H9 (cell line): ENCODE results near the gene RASA2. TPM values are rescaled to one million over a fixed set of nuclear protein-coding genes. Genes with fewer than 3 reads are reported as not detected.

ENCODE experiments used
- DNase-seq: peaks from one replicate; pipeline ENCODE4 v3.0.0-alpha.2; 2017
- H2AFZ ChIP-seq: one replicate; pipeline ENCODE4 v1.6.1; 2013; ENCODE audit warnings: mild to moderate bottlenecking, low read length, control low read depth, moderate library complexity
- H2AK5ac ChIP-seq: 2 replicates; pipeline ENCODE4 v1.6.1; 2013; ENCODE audit warnings: low read length, control low read depth, mixed read lengths; ENCODE audit not compliant: insufficient read length
- H2BK120ac ChIP-seq: one replicate; pipeline ENCODE4 v1.6.1; 2013; ENCODE audit warnings: low read depth, mild to moderate bottlenecking, low read length, control low read depth, inconsistent platforms; ENCODE audit not compliant: poor library complexity, severe bottlenecking
- H2BK12ac ChIP-seq: 2 replicates; pipeline ENCODE4 v1.6.1; 2013; ENCODE audit warnings: low read length, control low read depth, mixed read lengths, low read depth; ENCODE audit not compliant: insufficient read length
- H2BK15ac ChIP-seq: 2 replicates; pipeline ENCODE4 v1.6.1; 2013; ENCODE audit warnings: low read depth, low read length, control low read depth
- H2BK20ac ChIP-seq: one replicate; pipeline ENCODE4 v1.6.1; 2013; ENCODE audit warnings: low read depth, mild to moderate bottlenecking, low read length, control low read depth, inconsistent platforms; ENCODE audit not compliant: poor library complexity, severe bottlenecking
- H2BK5ac ChIP-seq: 2 replicates; pipeline ENCODE4 v1.6.1; 2013; ENCODE audit warnings: low read length, control low read depth, mixed read lengths; ENCODE audit not compliant: insufficient read length
- H3K14ac ChIP-seq: 2 replicates; pipeline ENCODE4 v1.6.1; 2013; ENCODE audit warnings: low read length, control low read depth; ENCODE audit not compliant: insufficient read depth
- H3K18ac ChIP-seq: 2 replicates; pipeline ENCODE4 v1.6.1; 2013; ENCODE audit warnings: low read depth, mild to moderate bottlenecking, mixed read lengths, low read length, control low read depth; ENCODE audit not compliant: insufficient read length
- H3K23ac ChIP-seq: 2 replicates; pipeline ENCODE4 v1.6.1; 2013; ENCODE audit warnings: low read length, control low read depth, mixed read lengths, low read depth; ENCODE audit not compliant: insufficient read length
- H3K23me2 ChIP-seq: 2 replicates; pipeline ENCODE4 v1.6.1; 2013; ENCODE audit warnings: low read depth, mild to moderate bottlenecking, mixed read lengths, low read length, control low read depth; ENCODE audit not compliant: insufficient read length, poor library complexity, severe bottlenecking
- H3K27ac ChIP-seq: 2 replicates; pipeline ENCODE4 v1.5.1; 2013; ENCODE audit warnings: low read length, control low read depth, mixed read lengths, low read depth; ENCODE audit not compliant: insufficient read length
- H3K27me3 ChIP-seq: 2 replicates; pipeline ENCODE4 v1.6.1; 2013; ENCODE audit warnings: low read length, control low read depth, inconsistent platforms; ENCODE audit not compliant: insufficient read depth
- H3K4ac ChIP-seq: 2 replicates; pipeline ENCODE4 v1.6.1; 2013; ENCODE audit warnings: low read depth, mild to moderate bottlenecking, control low read depth, inconsistent platforms, low read length, moderate library complexity
- H3K4me1 ChIP-seq: 2 replicates; pipeline ENCODE4 v1.6.1; 2013; ENCODE audit warnings: low read length, control low read depth, inconsistent platforms; ENCODE audit not compliant: insufficient read depth
- H3K4me2 ChIP-seq: 2 replicates; pipeline ENCODE4 v1.6.1; 2013; ENCODE audit warnings: low read length, control low read depth, mixed read lengths; ENCODE audit not compliant: insufficient read length, insufficient read depth
- H3K56ac ChIP-seq: 2 replicates; pipeline ENCODE4 v1.6.1; 2013; ENCODE audit warnings: low read depth, mild to moderate bottlenecking, mixed read lengths, low read length, control low read depth; ENCODE audit not compliant: insufficient read length
- H3K79me1 ChIP-seq: 2 replicates; pipeline ENCODE4 v1.6.1; 2013; ENCODE audit warnings: low read depth, mild to moderate bottlenecking, moderate library complexity, low read length, control low read depth, inconsistent platforms; ENCODE audit not compliant: insufficient read depth, poor library complexity, severe bottlenecking
- H3K79me2 ChIP-seq: 2 replicates; pipeline ENCODE4 v1.6.1; 2013; ENCODE audit warnings: low read length, control low read depth, inconsistent platforms; ENCODE audit not compliant: insufficient read depth
- H3K9ac ChIP-seq: 2 replicates; pipeline ENCODE4 v1.6.1; 2013; ENCODE audit warnings: low read length, control low read depth, mixed read lengths; ENCODE audit not compliant: insufficient read length; ENCODE audit errors: extremely low read depth
- H3K9me3 ChIP-seq: one replicate; pipeline ENCODE4 v1.6.1; 2013; ENCODE audit warnings: low read depth, low read length, inconsistent platforms; ENCODE audit not compliant: control insufficient read depth
- H3T11ph ChIP-seq: one replicate; pipeline ENCODE4 v1.6.1; 2013; ENCODE audit warnings: mild to moderate bottlenecking, low read length, control low read depth, inconsistent platforms
- H4K20me1 ChIP-seq: one replicate; pipeline ENCODE4 v1.6.1; 2013; ENCODE audit not compliant: control insufficient read depth, insufficient read length, insufficient read depth
- H4K5ac ChIP-seq: 2 replicates; pipeline ENCODE4 v1.6.1; 2013; ENCODE audit warnings: low read depth, mild to moderate bottlenecking, mixed read lengths, low read length, control low read depth; ENCODE audit not compliant: insufficient read length
- H4K8ac ChIP-seq: replicated peaks from 2 replicates; pipeline ENCODE4 v1.6.1; 2013; ENCODE audit warnings: low read length, control low read depth, mixed read lengths, low read depth; ENCODE audit not compliant: insufficient read length
- H4K91ac ChIP-seq: 2 replicates; pipeline ENCODE4 v1.6.1; 2013; ENCODE audit warnings: low read depth, mild to moderate bottlenecking, moderate library complexity, mixed read lengths, low read length, control low read depth; ENCODE audit not compliant: insufficient read length
- H3K27ac Mint-ChIP-seq, 3 experiments: 2 replicates in 2 of 3; 3 replicates in 1 of 3; pipeline ENCODE4 v1.8.0; 2020 to 2021; ENCODE audit warnings: mixed read lengths in 3 of 3, mild to moderate bottlenecking in 1 of 3, moderate library complexity in 1 of 3
- H3K27me3 Mint-ChIP-seq: 2 replicates; pipeline ENCODE4 v1.8.0; 2021; ENCODE audit warnings: low read depth, mild to moderate bottlenecking, moderate library complexity, mixed read lengths
- H3K36me3 Mint-ChIP-seq, 3 experiments: 2 replicates in 2 of 3; 3 replicates in 1 of 3; pipeline ENCODE4 v1.8.0; 2020 to 2021; ENCODE audit warnings: low read depth in 3 of 3, mixed read lengths in 3 of 3; ENCODE audit not compliant: insufficient read depth in 1 of 3
- H3K4me1 Mint-ChIP-seq, 2 experiments: 2 replicates each; pipeline ENCODE4 v1.8.0; 2020; ENCODE audit warnings: mixed read lengths in 2 of 2
- H3K4me3 Mint-ChIP-seq, 2 experiments: 2 replicates in 1 of 2; 3 replicates in 1 of 2; pipeline ENCODE4 v1.8.0; 2020 to 2021; ENCODE audit warnings: mild to moderate bottlenecking in 2 of 2, mixed read lengths in 2 of 2, moderate library complexity in 1 of 2
- H3K9me3 Mint-ChIP-seq, 2 experiments: 2 replicates in 1 of 2; 3 replicates in 1 of 2; pipeline ENCODE4 v1.8.0; 2020; ENCODE audit warnings: mild to moderate bottlenecking in 2 of 2, mixed read lengths in 2 of 2, moderate library complexity in 1 of 2
- WGBS: extraction: QIAGEN DNeasy Blood & Tissue Kit; methylation state at CpG from one replicate; pipeline ENCODE4 v1.1.7; 2013; ENCODE audit warnings: missing lambda C conversion rate, low lambda C conversion rate, mixed read lengths; ENCODE audit not compliant: insufficient read length; ENCODE audit errors: extremely low coverage; 5-methylcytosine and 5-hydroxymethylcytosine counted together
- total RNA-seq: library from RNA; stranded (reverse); gene quantifications from 2 replicates; pipeline ENCODE4 v1.2.1, GENCODE V29; 2021
- TF ChIP-seq, protein P1 (sequence below): fragments of 200-600 bp; sonication (generic); conservative IDR thresholded peaks from 3 replicates; pipeline ENCODE4 v1.8.0; 2021; ENCODE audit warnings: antibody characterized with exemption, mild to moderate bottlenecking

Gene RASA2
- total RNA-seq, 1 experiment from 2014 or later = 24.4 TPM

DNA sequence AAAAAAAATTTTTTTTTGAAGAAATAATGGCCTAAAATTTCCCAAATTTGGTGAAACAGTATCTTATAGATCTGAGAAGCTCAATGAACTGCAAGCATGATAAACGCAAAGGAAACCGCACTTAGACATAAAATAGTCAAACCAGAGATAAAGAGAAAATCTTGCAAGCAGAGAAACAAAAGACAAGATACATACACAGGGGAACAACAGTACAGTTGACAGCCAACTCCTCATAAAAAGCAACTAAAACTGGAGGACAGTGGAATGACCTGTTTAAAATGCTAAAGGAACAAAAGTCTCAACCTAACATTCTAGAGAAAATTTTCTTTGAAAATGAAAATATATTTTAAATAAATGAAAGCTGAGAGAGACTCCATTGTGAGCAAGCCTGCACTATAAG lies 107.5 kb downstream of the RASA2 start:
- Histone ChIP-seq H3K18ac (no peak overlapping the region), H3T11ph (no peak overlapping the region), H4K20me1 (no peaks in the 10 kb centered on the region), H2BK5ac (no peak overlapping the region), H2BK120ac (no peak overlapping the region), H2AK5ac (no peak overlapping the region), H3K4me2 (no peak overlapping the region), H3K27me3 (no peaks in the 10 kb centered on the region), H2BK20ac (no peak overlapping the region), H4K5ac (no peak overlapping the region), H3K4me1 (no peaks in the 10 kb centered on the region), H2BK12ac (no peak overlapping the region), H2BK15ac (no peak overlapping the region), H3K4ac (no peak overlapping the region), H3K23me2 (no peaks in the 10 kb centered on the region), H3K56ac (no peak overlapping the region), H3K9me3 (no peaks in the 10 kb centered on the region), H4K91ac (no peak overlapping the region), H3K79me2 (no peaks in the 10 kb centered on the region), H3K27ac (no peak overlapping the region), H3K14ac (no peak overlapping the region), H3K9ac (no peak overlapping the region), H3K23ac (no peak overlapping the region), H4K8ac (no peak overlapping the region), H2AFZ (no peak overlapping the region), H3K79me1 (no peaks in the 10 kb centered on the region)
- TF ChIP-seq, protein P1, sequence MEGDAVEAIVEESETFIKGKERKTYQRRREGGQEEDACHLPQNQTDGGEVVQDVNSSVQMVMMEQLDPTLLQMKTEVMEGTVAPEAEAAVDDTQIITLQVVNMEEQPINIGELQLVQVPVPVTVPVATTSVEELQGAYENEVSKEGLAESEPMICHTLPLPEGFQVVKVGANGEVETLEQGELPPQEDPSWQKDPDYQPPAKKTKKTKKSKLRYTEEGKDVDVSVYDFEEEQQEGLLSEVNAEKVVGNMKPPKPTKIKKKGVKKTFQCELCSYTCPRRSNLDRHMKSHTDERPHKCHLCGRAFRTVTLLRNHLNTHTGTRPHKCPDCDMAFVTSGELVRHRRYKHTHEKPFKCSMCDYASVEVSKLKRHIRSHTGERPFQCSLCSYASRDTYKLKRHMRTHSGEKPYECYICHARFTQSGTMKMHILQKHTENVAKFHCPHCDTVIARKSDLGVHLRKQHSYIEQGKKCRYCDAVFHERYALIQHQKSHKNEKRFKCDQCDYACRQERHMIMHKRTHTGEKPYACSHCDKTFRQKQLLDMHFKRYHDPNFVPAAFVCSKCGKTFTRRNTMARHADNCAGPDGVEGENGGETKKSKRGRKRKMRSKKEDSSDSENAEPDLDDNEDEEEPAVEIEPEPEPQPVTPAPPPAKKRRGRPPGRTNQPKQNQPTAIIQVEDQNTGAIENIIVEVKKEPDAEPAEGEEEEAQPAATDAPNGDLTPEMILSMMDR = no peak
- DNase-seq = no peak
- Mint-ChIP-seq H3K27me3 (no peaks in the 10 kb centered on the region), H3K36me3 (peaks cover 23 to 36% (median 31%) of the 10 kb centered on the region in 3 experiments), H3K4me1 (no peaks in the 10 kb centered on the region), H3K27ac (no peak overlapping the region), H3K9me3 (peaks cover 0 to 4% of the 10 kb centered on the region in 2 experiments; a peak in 2 of 5 replicates), H3K4me3 (no peak overlapping the region)
- no CpG with 5 or more reads among the region's 2 CpGs for WGBS
